HG03342 (cell line): Measurements from ENCODE around the gene TMSB4X.
"Not testable (repeated sequence)": the region's sequence is repeated elsewhere in the genome, so short reads cannot be mapped to it uniquely, and the experiment has no call there.

Experiments used
- ATAC-seq: cut with Tn5 transposase; IDR thresholded peaks from one replicate; pipeline ENCODE4 v1.9.1; 2021; ENCODE audit warnings: mild to moderate bottlenecking, moderate library complexity; ENCODE audit not compliant: unreplicated experiment

TMSB4X gene

GRCh38 chrX:12975670-12975965, 708 bp downstream of the TMSB4X start:
- no peak for ATAC-seq

GRCh38 chrX:12975991-12976558, 1.2 kb downstream of the TMSB4X start:
- no peak for ATAC-seq

- not testable (repeated sequence) for ATAC-seq
Observed at GRCh38 chrX:12976819-12977732, 2.2 kb downstream of the TMSB4X start.

- ATAC-seq, result peak; percentile 7
Observed at GRCh38 chrX:12977761-12978204, 2.9 kb downstream of the TMSB4X start.

- peak; percentile 47 for ATAC-seq
Observed at GRCh38 chrX:12978205-12979025, 3.5 kb downstream of the TMSB4X start.

- no peak for ATAC-seq
Observed at GRCh38 chrX:12979026-12979607, 4.2 kb downstream of the TMSB4X start.

GRCh38 chrX:12979616-12980015, 4.7 kb downstream of the TMSB4X start:
- ATAC-seq, result no peak

GRCh38 chrX:12980039-12980438, 5.1 kb downstream of the TMSB4X start:
- not testable (repeated sequence) for ATAC-seq

- ATAC-seq, result no peak
Observed at GRCh38 chrX:12981880-12982279, 7.0 kb downstream of the TMSB4X start.

- peak; percentile 69 for ATAC-seq
Observed at GRCh38 chrX:12984603-12985319, 9.9 kb downstream of the TMSB4X start.

- ATAC-seq, result peak; percentile 10
Observed at GRCh38 chrX:12985331-12985730, 10.4 kb downstream of the TMSB4X start.

GRCh38 chrX:12986164-12986779, 11.4 kb downstream of the TMSB4X start:
- ATAC-seq, result peak; percentile 41

GRCh38 chrX:12986886-12987285, 12.0 kb downstream of the TMSB4X start:
- no peak for ATAC-seq

GRCh38 chrX:12987340-12987739, 12.4 kb downstream of the TMSB4X start:
- no peak for ATAC-seq

- ATAC-seq, result no peak
Observed at GRCh38 chrX:12987900-12988594, 13.1 kb downstream of the TMSB4X start.

- no peak for ATAC-seq
Observed at GRCh38 chrX:12988797-12989196, 13.9 kb downstream of the TMSB4X start.

GRCh38 chrX:12989461-12989860, 14.6 kb downstream of the TMSB4X start:
- ATAC-seq, result no peak

- no peak for ATAC-seq
Observed at GRCh38 chrX:12991575-12991974, 16.7 kb downstream of the TMSB4X start.

- ATAC-seq, result no peak
Observed at GRCh38 chrX:12992544-12993118, 17.7 kb downstream of the TMSB4X start.
